Loucy (cell line): ENCODE measurements around the gene PDXP.

Experiments used
- CTCF ChIP-seq: fragments of 200-600 bp; sonication (generic); conservative IDR thresholded peaks from 2 replicates; pipeline ENCODE4 v1.5.1; 2014; ENCODE audit warnings: mild to moderate bottlenecking, antibody characterized with exemption, low read length
- EZH2phosphoT487 ChIP-seq: fragments of 200-600 bp; IDR thresholded peaks from 2 replicates; pipeline ENCODE4 v1.6.1; 2018; ENCODE audit warnings: antibody characterized with exemption, mild to moderate bottlenecking, moderate library complexity, borderline replicate concordance

- TF ChIP-seq CTCF (no peak), EZH2phosphoT487 (no peak)
Measured at GRCh38 chr22:37617431-37617830, 41.1 kb upstream of the PDXP start.
